Uterus (tissue), 4 donors: ENCODE measurements around the gene EVC2. TPM values are rescaled to one million over a fixed set of nuclear protein-coding genes. Genes with fewer than 3 reads are reported as not detected.

Experiments
- DNase-seq, 2 donors: peaks; one replicate each; pipeline ENCODE4 v3.0.0-alpha.2; 2019 to 2020
- H3K27ac ChIP-seq, 2 donors: fragments of 200-600 bp; sonication (generic); 1 replicate in 1 of 2; 2 replicates in 1 of 2; pipeline ENCODE4 v1.5.1; 2016 to 2018
- H3K27me3 ChIP-seq, 2 donors: fragments of 200-600 bp; sonication (generic); one replicate each; pipeline ENCODE4 v1.5.1; 2018 to 2019; ENCODE audit warnings: control low read depth in 1 of 2
- H3K36me3 ChIP-seq, 2 donors: fragments of 200-600 bp; sonication (generic); one replicate each; pipeline ENCODE4 v1.5.1; 2019; ENCODE audit warnings: control low read depth in 1 of 2
- H3K4me1 ChIP-seq, 2 donors: fragments of 200-600 bp; sonication (generic); one replicate each; pipeline ENCODE4 v1.5.1; 2018 to 2019; ENCODE audit warnings: control low read depth in 1 of 2
- H3K4me3 ChIP-seq, 2 donors: fragments of 200-600 bp; sonication (generic); 1 replicate in 1 of 2; 2 replicates in 1 of 2; pipeline ENCODE4 v1.5.1; 2018 to 2019; ENCODE audit warnings: mild to moderate bottlenecking in 1 of 2
- H3K9me3 ChIP-seq, 2 donors: fragments of 200-600 bp; sonication (generic); one replicate each; pipeline ENCODE4 v1.5.1; 2019; ENCODE audit warnings: control low read depth in 1 of 2
- POLR2A ChIP-seq, 2 donors: fragments of 450-650 bp; IDR thresholded peaks; one replicate each; pipeline ENCODE4 v1.6.1; 2016; ENCODE audit warnings: antibody characterized with exemption in 2 of 2, mild to moderate bottlenecking in 1 of 2, moderate library complexity in 1 of 2
- intact Hi-C: fragments of 100-400 bp; cut with DNase I; formaldehyde crosslinking; loops from one replicate; pipeline ENCODE4 v1.15.1; 2023; ENCODE audit warnings: low total_unique reads
- total RNA-seq, 4 donors: library from RNA; depleted of rRNA in 3 of 4; stranded (reverse); fragments of >200 nt in 3 of 4; gene quantifications; one replicate each; pipeline versions ENCODE4 v1.1.0 to v1.2.4, GENCODE V29; 2014 to 2023
- TF ChIP-seq, protein P1 (sequence below), 4 experiments: fragments of 200-600 bp in 2 of 4; fragments of 450-650 bp in 2 of 4; sonication (generic) in 2 of 4; IDR thresholded peaks; one replicate each; pipeline ENCODE4 v1.5.1; 2016 to 2019; ENCODE audit warnings: antibody characterized with exemption in 4 of 4, mild to moderate bottlenecking in 2 of 4, moderate library complexity in 1 of 4
- donor health status: DM: yes; HTN: yes; CAD: no.

EVC2 gene
- total RNA-seq, 4 donors from 2014 or later = 5.6 to 21.8 (median 14.8) TPM

DNA sequence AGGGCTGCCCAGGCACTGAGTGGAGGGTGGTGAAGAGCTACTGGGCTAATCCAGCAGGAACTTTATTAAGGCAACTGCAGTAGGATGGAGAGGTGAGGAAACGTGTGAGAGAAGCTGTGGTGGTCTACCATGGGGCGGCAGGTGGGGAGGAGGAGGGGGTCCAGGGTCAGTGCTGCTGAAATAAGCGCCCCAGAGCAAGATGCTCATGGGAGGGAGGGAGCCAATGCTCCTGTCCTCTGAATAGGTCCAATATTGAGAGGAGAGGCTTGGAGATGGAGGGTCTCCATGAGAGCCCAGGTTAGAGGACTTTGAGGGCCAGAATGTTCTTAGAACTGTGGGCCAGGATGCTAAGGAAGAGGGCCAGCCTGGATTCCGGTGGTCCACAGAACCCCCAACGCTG, 37.9 kb upstream of the EVC2 start:
- TF ChIP-seq, protein P1, sequence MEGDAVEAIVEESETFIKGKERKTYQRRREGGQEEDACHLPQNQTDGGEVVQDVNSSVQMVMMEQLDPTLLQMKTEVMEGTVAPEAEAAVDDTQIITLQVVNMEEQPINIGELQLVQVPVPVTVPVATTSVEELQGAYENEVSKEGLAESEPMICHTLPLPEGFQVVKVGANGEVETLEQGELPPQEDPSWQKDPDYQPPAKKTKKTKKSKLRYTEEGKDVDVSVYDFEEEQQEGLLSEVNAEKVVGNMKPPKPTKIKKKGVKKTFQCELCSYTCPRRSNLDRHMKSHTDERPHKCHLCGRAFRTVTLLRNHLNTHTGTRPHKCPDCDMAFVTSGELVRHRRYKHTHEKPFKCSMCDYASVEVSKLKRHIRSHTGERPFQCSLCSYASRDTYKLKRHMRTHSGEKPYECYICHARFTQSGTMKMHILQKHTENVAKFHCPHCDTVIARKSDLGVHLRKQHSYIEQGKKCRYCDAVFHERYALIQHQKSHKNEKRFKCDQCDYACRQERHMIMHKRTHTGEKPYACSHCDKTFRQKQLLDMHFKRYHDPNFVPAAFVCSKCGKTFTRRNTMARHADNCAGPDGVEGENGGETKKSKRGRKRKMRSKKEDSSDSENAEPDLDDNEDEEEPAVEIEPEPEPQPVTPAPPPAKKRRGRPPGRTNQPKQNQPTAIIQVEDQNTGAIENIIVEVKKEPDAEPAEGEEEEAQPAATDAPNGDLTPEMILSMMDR (IDR thresholded peaks at IDR 0.05) = no peak
- intact Hi-C loops = no loop called here
- H3K36me3 ChIP-seq = no peaks in the 10 kb centered on the region
- no peak overlapping the region for H3K4me3 ChIP-seq
- H3K4me1 ChIP-seq = peaks cover 0 to 4% of the 10 kb centered on the region in 2 donors
- no peak for DNase-seq
- no peaks in the 10 kb centered on the region for H3K27me3 ChIP-seq
- H3K9me3 ChIP-seq = no peaks in the 10 kb centered on the region
- H3K27ac ChIP-seq = no peak overlapping the region

DNA sequence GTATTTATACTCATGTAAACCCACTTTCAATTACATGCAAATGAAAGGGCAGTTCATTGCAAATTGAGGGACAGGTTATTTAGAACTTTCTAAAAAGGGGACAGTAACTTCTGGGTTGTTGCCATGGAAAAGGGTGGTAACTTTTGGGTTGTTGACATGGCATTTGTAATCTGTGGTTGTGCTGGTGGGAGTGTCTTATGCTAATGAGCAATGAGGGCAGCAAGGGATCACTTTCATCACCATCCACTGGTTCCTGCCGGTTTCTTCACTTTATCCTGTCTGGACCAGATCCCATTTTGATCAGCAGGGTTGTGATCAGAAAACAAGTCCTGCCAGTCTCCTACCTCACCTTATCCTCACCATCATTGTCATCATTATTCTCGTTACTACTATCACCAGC, 34.6 kb upstream of the EVC2 start:
- Histone ChIP-seq H3K4me3 (no peak overlapping the region), H3K4me1 (peaks cover 0 to 3% of the 10 kb centered on the region in 2 donors), H3K9me3 (no peaks in the 10 kb centered on the region), H3K27ac (no peak overlapping the region), H3K36me3 (no peaks in the 10 kb centered on the region), H3K27me3 (no peaks in the 10 kb centered on the region)
- intact Hi-C loops = no loop called here
- DNase-seq = no peak
- TF ChIP-seq, protein P1 (IDR thresholded peaks at IDR 0.05) = no peak
- no peak for TF ChIP-seq POLR2A (IDR thresholded peaks at IDR 0.05)

DNA sequence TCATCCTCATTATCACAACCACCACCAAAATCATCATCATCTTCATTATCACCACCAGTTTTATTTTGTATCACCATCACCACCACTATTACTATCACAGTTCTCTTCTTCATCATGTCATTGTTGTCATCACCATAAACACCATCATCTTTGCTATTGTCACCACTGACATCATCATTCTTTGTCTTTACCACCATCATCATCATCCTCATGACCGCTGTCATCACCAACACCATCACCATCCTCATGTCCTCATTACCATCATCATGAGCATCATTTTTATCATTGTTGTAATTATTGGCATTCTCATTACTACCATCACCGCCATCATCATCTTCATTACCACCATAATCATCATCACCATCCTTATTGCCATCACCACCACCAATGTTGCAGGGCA, 34.0 kb upstream of the EVC2 start:
- intact Hi-C loops = no loop called here
- no peak for TF ChIP-seq POLR2A (IDR thresholded peaks at IDR 0.05)
- TF ChIP-seq, protein P1 (IDR thresholded peaks at IDR 0.05) = no peak
- DNase-seq = no peak
- H3K36me3 ChIP-seq = no peaks in the 10 kb centered on the region
- H3K4me3 ChIP-seq = no peak overlapping the region
- no peak overlapping the region for H3K27ac ChIP-seq
- H3K4me1 ChIP-seq = no peaks in the 10 kb centered on the region
- H3K9me3 ChIP-seq = no peaks in the 10 kb centered on the region
- H3K27me3 ChIP-seq = no peaks in the 10 kb centered on the region

DNA sequence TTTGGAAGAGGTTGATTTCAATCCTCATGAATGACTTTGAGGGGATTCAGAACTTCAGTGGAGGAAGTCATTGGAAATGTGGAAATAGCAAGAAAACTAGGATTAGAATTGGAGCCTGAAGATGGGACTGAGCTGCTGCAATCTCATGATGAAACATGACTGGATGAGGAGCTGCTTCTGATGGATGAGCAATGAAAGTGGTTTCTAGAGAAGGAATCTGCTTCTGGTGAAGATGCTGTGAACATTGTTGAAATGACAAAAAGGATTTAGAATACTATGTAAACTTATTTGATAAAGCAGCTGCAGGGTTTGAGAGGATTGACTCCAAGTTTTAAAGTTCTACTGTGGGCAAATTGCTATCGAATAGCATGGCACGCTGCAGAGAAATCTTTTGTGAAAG, 29.7 kb upstream of the EVC2 start:
- intact Hi-C loops = no loop called here
- Histone ChIP-seq H3K9me3 (no peaks in the 10 kb centered on the region), H3K36me3 (no peaks in the 10 kb centered on the region), H3K4me3 (no peak overlapping the region), H3K4me1 (no peaks in the 10 kb centered on the region), H3K27ac (no peak overlapping the region), H3K27me3 (no peaks in the 10 kb centered on the region)
- DNase-seq = no peak
- TF ChIP-seq, protein P1 (IDR thresholded peaks at IDR 0.05) = no peak
- no peak for TF ChIP-seq POLR2A (IDR thresholded peaks at IDR 0.05)

DNA sequence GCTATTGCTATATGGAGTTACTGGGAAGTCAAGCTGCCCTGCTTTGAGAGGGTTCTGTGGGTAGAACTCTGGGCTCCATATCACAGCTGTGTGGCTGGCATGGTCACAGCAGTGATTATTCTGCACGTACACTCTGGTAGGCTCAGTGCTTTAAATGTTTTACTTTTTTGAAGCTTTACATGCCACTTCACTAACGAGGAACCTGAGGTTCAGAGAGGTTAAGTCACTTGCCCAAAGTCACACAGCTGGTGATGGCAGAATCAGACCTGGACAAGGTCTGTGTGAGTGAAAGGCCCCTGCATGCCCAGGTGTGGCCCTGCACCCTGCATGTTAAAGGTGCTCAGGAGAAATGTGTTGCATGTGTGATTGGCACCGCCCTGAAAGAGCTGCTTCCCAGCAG, 27.1 kb upstream of the EVC2 start:
- TF ChIP-seq, protein P1 (IDR thresholded peaks at IDR 0.05) = no peak
- TF ChIP-seq POLR2A (IDR thresholded peaks at IDR 0.05) = no peak
- DNase-seq = no peak
- Histone ChIP-seq H3K9me3 (no peaks in the 10 kb centered on the region), H3K36me3 (no peaks in the 10 kb centered on the region), H3K27ac (no peak overlapping the region), H3K4me1 (no peaks in the 10 kb centered on the region), H3K27me3 (no peaks in the 10 kb centered on the region), H3K4me3 (no peak overlapping the region)
- intact Hi-C loops = no loop called here
